ENCODE data around the gene ARHGAP26. TPM values are rescaled to one million over a fixed set of nuclear protein-coding genes. Genes with fewer than 3 reads are reported as not detected.

Gene ARHGAP26
- total RNA-seq, 6 experiments from 2014 or later: 6.7 to 14.5 (median 8.3) TPM

DNA sequence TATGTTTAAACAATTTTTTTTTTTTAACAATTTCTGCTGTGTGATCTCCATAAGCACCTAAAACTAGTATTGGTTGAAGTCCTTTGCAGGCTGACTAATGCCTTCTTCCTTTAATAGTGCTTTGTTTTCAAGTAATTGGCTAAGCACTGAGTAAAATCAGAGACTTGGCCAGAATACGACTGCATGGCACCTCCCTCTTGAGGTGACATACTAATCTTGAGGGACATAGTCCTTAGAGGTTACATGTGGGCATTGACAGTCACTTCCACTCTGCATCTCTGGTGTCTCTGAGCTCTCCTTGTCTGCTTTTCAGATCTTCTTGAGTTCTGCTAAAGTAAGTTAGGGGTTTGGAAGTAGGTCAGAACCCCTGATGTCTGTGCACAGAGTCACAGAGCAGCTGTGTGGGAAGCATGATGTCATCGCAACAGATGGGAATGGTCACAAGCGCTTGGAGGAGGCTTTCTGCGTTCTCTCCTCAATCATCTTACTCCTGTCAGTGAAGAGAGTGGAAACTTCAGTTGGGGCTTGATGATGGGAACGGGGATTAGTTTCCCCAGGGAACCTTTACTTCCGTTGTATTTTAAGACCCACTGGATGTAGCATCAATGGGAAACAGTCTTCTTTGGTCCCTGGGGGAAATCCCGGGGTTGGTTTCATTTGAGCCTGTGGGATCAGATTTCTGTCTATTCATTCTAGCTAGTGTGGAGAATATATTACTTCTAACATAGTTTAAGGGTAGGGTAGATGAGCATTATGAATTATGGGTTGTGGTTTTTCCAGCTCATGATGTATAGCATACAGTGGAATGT lies 136.9 kb downstream of the ARHGAP26 start:
- Histone ChIP-seq H3K36me3 (peaks cover 0 to 11% (median 0%) of the 10 kb centered on the region in 4 donors), H3K9me3 (no peaks in the 10 kb centered on the region), H3K27me3 (no peaks in the 10 kb centered on the region), H3K4me1 (peaks cover 0 to 16% (median 3%) of the 10 kb centered on the region in 4 donors), H3K4me3 (no peak overlapping the region), H3K27ac (no peak overlapping the region)
- intact Hi-C loops (cut with DNase I): no loop called here
- no peak for ATAC-seq
- WGBS (ENCODE audit: insufficient coverage, low coverage, low lambda C conversion rate, missing lambda C conversion rate): 57% methylated on average over 3 of the region's 7 CpGs
- no peak for TF ChIP-seq POLR2A (IDR thresholded peaks at IDR 0.05)
- TF ChIP-seq, protein P1, sequence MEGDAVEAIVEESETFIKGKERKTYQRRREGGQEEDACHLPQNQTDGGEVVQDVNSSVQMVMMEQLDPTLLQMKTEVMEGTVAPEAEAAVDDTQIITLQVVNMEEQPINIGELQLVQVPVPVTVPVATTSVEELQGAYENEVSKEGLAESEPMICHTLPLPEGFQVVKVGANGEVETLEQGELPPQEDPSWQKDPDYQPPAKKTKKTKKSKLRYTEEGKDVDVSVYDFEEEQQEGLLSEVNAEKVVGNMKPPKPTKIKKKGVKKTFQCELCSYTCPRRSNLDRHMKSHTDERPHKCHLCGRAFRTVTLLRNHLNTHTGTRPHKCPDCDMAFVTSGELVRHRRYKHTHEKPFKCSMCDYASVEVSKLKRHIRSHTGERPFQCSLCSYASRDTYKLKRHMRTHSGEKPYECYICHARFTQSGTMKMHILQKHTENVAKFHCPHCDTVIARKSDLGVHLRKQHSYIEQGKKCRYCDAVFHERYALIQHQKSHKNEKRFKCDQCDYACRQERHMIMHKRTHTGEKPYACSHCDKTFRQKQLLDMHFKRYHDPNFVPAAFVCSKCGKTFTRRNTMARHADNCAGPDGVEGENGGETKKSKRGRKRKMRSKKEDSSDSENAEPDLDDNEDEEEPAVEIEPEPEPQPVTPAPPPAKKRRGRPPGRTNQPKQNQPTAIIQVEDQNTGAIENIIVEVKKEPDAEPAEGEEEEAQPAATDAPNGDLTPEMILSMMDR (IDR thresholded peaks at IDR 0.05): no peak
- no peak for DNase-seq

DNA sequence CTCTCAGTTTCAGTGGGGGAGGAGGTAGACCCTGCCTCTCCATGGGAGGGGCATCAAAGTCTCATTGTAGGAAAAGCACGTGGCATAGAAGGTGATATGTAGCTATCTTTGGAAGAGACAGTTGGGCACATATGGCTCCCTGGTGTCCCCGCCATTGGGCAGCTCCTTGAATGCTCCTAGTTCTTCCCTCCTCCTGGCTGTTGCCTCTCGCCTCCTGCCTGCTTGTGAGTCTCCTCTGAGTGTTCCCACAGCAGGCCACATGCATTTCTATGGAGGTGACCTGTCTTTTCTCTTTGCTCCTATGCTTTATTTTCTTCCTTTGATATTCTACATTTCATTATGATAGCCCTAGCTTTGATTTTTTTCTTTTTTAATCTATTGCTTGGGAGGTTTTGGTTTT lies 138.5 kb downstream of the ARHGAP26 start:
- DNase-seq (no peak), ATAC-seq (no peak)
- peaks cover 0 to 7% (median 0%) of the 10 kb centered on the region in 4 donors for H3K36me3 ChIP-seq
- H3K27ac ChIP-seq: no peak overlapping the region
- no peak for TF ChIP-seq POLR2A (IDR thresholded peaks at IDR 0.05)
- TF ChIP-seq, protein P1 (IDR thresholded peaks at IDR 0.05): no peak
- no peaks in the 10 kb centered on the region for H3K27me3 ChIP-seq
- peaks cover 0 to 19% (median 3%) of the 10 kb centered on the region in 4 donors for H3K4me1 ChIP-seq
- intact Hi-C loops (cut with DNase I): no loop called here
- H3K9me3 ChIP-seq: no peaks in the 10 kb centered on the region
- H3K4me3 ChIP-seq: no peak overlapping the region
- 94% methylated on average over 2 of the region's 3 CpGs for WGBS (ENCODE audit: insufficient coverage, low coverage, low lambda C conversion rate, missing lambda C conversion rate)

DNA sequence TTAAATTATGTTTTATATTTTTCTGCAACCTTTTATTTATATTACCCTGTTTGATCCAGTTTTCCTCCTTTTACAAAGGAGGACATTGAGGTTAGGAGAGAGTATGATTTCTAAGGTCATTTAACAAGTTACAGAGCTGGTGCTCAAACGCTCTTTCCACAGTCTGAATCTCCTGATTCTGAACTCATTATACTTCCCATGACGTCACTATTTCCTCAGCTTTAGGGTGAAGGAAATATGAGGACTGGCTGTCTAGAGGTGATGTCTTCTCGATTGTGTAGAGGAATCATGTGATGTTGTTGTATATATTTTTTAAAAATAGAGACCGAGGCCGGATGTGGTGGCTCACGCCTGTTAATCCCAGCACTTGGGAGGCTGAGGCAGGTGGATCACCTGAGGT lies 140.0 kb downstream of the ARHGAP26 start:
- ATAC-seq (no peak), DNase-seq (no peak)
- H3K36me3 ChIP-seq: no peaks in the 10 kb centered on the region
- WGBS (ENCODE audit: insufficient coverage, low coverage, low lambda C conversion rate, missing lambda C conversion rate): 88% methylated on average over 6 of the region's 6 CpGs
- TF ChIP-seq, protein P1 (IDR thresholded peaks at IDR 0.05): no peak
- TF ChIP-seq POLR2A (IDR thresholded peaks at IDR 0.05): no peak
- H3K4me3 ChIP-seq: no peak overlapping the region
- no peaks in the 10 kb centered on the region for H3K9me3 ChIP-seq
- peaks cover 0 to 19% (median 3%) of the 10 kb centered on the region in 4 donors for H3K4me1 ChIP-seq
- H3K27me3 ChIP-seq: no peaks in the 10 kb centered on the region
- intact Hi-C loops (cut with DNase I): no loop called here
- no peak overlapping the region for H3K27ac ChIP-seq

DNA sequence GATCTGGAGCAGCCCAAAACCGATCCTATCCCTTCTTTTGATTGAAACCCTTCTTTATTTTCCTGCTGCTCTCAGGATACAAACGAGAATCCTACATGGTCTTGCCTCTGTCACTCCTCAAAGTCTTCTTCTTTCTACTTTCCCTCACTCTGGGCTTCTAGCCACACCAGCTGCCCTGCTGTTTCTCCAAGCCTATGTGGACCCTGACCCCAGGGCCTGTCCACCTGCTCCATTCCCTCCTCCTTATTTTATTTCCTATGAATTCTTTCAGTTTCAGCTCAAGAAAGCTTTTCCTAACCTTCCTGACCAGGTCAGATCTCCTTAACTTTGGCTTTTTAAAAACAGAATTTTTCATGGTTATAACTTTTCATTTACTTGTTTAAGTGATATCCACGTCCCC lies 141.0 kb downstream of the ARHGAP26 start:
- Histone ChIP-seq H3K9me3 (no peaks in the 10 kb centered on the region), H3K36me3 (no peaks in the 10 kb centered on the region), H3K27me3 (no peaks in the 10 kb centered on the region), H3K27ac (peak overlapping the region in 1 of 3 donors; percentile 44), H3K4me3 (no peak overlapping the region), H3K4me1 (peaks cover 0 to 19% (median 3%) of the 10 kb centered on the region in 4 donors)
- TF ChIP-seq, protein P1 (IDR thresholded peaks at IDR 0.05): no peak
- TF ChIP-seq POLR2A (IDR thresholded peaks at IDR 0.05): no peak
- DNase-seq (peak in 2 of 3 donors; percentile 59 to 61), ATAC-seq (peak; percentile 58 to 88 (median 78))
- intact Hi-C loops (cut with DNase I): no loop called here
- 55% methylated on average over 3 of the region's 3 CpGs for WGBS (ENCODE audit: insufficient coverage, low coverage, low lambda C conversion rate, missing lambda C conversion rate)
